CD4-positive, alpha-beta T cell treated with Interleukin-6 for 4 hours (primary cell): Measurements from ENCODE around the gene DCP1B.
"Not testable (repeated sequence)": the region's sequence is repeated elsewhere in the genome, so short reads cannot be mapped to it uniquely, and the experiment has no call there.

ENCODE experiments used
- DNase-seq: peaks from one replicate; pipeline ENCODE4 v3.0.0-alpha.2; 2020; ENCODE audit warnings: mixed read lengths

Gene DCP1B

GRCh38 chr12:1974812-1975211 lies 29.4 kb downstream of the DCP1B start:
- DNase-seq = no peak

- no peak for DNase-seq
These were observed 31.4 kb downstream of the DCP1B start for GRCh38 chr12:1972856-1973317.

GRCh38 chr12:1972260-1972659 lies 32.0 kb downstream of the DCP1B start:
- DNase-seq = no peak

GRCh38 chr12:1970331-1970900 lies 33.8 kb downstream of the DCP1B start:
- DNase-seq = no peak

GRCh38 chr12:1966561-1967226 lies 37.6 kb downstream of the DCP1B start:
- no peak for DNase-seq

- no peak for DNase-seq
These were observed 38.3 kb downstream of the DCP1B start for GRCh38 chr12:1965916-1966315.

- no peak for DNase-seq
These were observed 41.9 kb downstream of the DCP1B start for GRCh38 chr12:1962051-1963020.

GRCh38 chr12:1956716-1957115 lies 47.5 kb downstream of the DCP1B start:
- no peak for DNase-seq

GRCh38 chr12:1949771-1950470 lies 54.3 kb downstream of the DCP1B start:
- DNase-seq = no peak

GRCh38 chr12:1948883-1949282 lies 55.4 kb downstream of the DCP1B start:
- DNase-seq = no peak

GRCh38 chr12:1947081-1947480 lies 57.2 kb downstream of the DCP1B start:
- no peak for DNase-seq

- DNase-seq = no peak
These were observed 58.0 kb downstream of the DCP1B start for GRCh38 chr12:1946296-1946695.

GRCh38 chr12:1945502-1945901 lies 58.8 kb downstream of the DCP1B start:
- DNase-seq = not testable (repeated sequence)

GRCh38 chr12:1939801-1940607 lies 64.3 kb downstream of the DCP1B start:
- DNase-seq = peak; percentile 94

GRCh38 chr12:1939331-1939730 lies 64.9 kb downstream of the DCP1B start:
- DNase-seq = no peak

- no peak for DNase-seq
These were observed 66.6 kb downstream of the DCP1B start for GRCh38 chr12:1937481-1938224.

GRCh38 chr12:1936406-1937320 lies 67.6 kb downstream of the DCP1B start:
- DNase-seq = no peak

GRCh38 chr12:1935700-1936378 lies 68.4 kb downstream of the DCP1B start:
- DNase-seq = no peak

GRCh38 chr12:1935242-1935641 lies 69.0 kb downstream of the DCP1B start:
- no peak for DNase-seq

- DNase-seq = no peak
These were observed 69.4 kb downstream of the DCP1B start for GRCh38 chr12:1934831-1935230.
